HEK293T (cell line): Measurements from ENCODE around the gene ANKS1B.

ENCODE experiments used
- ARNT ChIP-seq: fragments of 450-650 bp; IDR thresholded peaks from 2 replicates; pipeline ENCODE4 v1.6.1; 2017; ENCODE audit warnings: mild to moderate bottlenecking
- BHLHE40 ChIP-seq: fragments of 450-650 bp; IDR thresholded peaks from 2 replicates; pipeline ENCODE4 v1.6.1; 2016; ENCODE audit warnings: mild to moderate bottlenecking, moderate library complexity, borderline replicate concordance
- CTBP1 ChIP-seq: fragments of 450-650 bp; IDR thresholded peaks from 2 replicates; pipeline ENCODE4 v1.6.1; 2016; ENCODE audit warnings: borderline replicate concordance
- ELF4 ChIP-seq: fragments of 450-650 bp; IDR thresholded peaks from 2 replicates; pipeline ENCODE4 v1.6.1; 2017; ENCODE audit warnings: antibody characterized with exemption
- FOXK2 ChIP-seq: fragments of 450-650 bp; IDR thresholded peaks from 2 replicates; pipeline ENCODE4 v1.6.1; 2016; ENCODE audit warnings: mild to moderate bottlenecking
- FOXM1 ChIP-seq: fragments of 450-650 bp; IDR thresholded peaks from 2 replicates; pipeline ENCODE4 v1.6.1; 2017; ENCODE audit warnings: mild to moderate bottlenecking, borderline replicate concordance
- HDGF ChIP-seq: fragments of 450-650 bp; IDR thresholded peaks from 2 replicates; pipeline ENCODE4 v1.6.1; 2017; ENCODE audit warnings: antibody characterized with exemption, borderline replicate concordance
- L3MBTL2 ChIP-seq: fragments of 450-650 bp; conservative IDR thresholded peaks from 2 replicates; pipeline ENCODE4 v1.6.1; 2016; ENCODE audit warnings: mild to moderate bottlenecking
- NFRKB ChIP-seq: fragments of 450-650 bp; IDR thresholded peaks from 2 replicates; pipeline ENCODE4 v1.6.1; 2016; ENCODE audit warnings: mild to moderate bottlenecking, moderate library complexity
- SP1 ChIP-seq: fragments of 450-650 bp; IDR thresholded peaks from 2 replicates; pipeline ENCODE4 v1.6.1; 2017
- SUZ12 ChIP-seq: fragments of 450-650 bp; IDR thresholded peaks from 2 replicates; pipeline ENCODE4 v1.6.1; 2016; ENCODE audit warnings: mild to moderate bottlenecking
- TARDBP ChIP-seq: fragments of 450-650 bp; IDR thresholded peaks from 2 replicates; pipeline ENCODE4 v1.6.1; 2016
- ZNF384 ChIP-seq: fragments of 450-650 bp; IDR thresholded peaks from 2 replicates; pipeline ENCODE4 v1.6.1; 2016
- TF ChIP-seq, protein P1 (sequence below): fragments of 450-650 bp; IDR thresholded peaks from 2 replicates; pipeline ENCODE4 v1.6.1; 2016

DNA sequence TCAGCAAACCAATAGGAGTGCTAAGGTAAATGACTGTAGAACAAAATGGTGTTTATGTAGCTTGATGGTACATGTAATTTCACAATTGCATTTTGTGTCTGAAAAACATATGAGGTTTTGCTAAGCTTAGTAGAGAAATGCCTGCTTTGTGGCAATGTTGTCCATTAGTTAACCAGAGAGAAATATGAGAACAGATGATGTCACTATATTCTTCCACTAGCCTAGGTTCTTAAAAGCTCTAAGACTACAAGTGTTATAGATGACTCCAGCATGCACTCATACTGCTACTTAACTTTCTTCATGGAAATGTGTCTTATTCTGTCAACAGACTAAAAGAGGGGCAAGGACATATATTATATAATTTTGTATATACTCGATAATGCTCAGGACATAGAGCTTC lies 1030.2 kb downstream of the ANKS1B start:
- no peak for TF ChIP-seq ELF4
- TF ChIP-seq TARDBP: no peak
- no peak for TF ChIP-seq FOXM1
- no peak for TF ChIP-seq SP1
- TF ChIP-seq HDGF: no peak
- TF ChIP-seq, protein P1, sequence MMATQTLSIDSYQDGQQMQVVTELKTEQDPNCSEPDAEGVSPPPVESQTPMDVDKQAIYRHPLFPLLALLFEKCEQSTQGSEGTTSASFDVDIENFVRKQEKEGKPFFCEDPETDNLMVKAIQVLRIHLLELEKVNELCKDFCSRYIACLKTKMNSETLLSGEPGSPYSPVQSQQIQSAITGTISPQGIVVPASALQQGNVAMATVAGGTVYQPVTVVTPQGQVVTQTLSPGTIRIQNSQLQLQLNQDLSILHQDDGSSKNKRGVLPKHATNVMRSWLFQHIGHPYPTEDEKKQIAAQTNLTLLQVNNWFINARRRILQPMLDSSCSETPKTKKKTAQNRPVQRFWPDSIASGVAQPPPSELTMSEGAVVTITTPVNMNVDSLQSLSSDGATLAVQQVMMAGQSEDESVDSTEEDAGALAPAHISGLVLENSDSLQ: no peak
- no peak for TF ChIP-seq L3MBTL2
- no peak for TF ChIP-seq FOXK2
- no peak for TF ChIP-seq BHLHE40
- no peak for TF ChIP-seq SUZ12
- no peak for TF ChIP-seq ARNT
- no peak for TF ChIP-seq NFRKB
- TF ChIP-seq ZNF384: no peak
- TF ChIP-seq CTBP1: no peak
